H1 (cell line): ENCODE results near the gene FLVCR2. TPM values are rescaled to one million over a fixed set of nuclear protein-coding genes. Genes with fewer than 3 reads are reported as not detected.

ENCODE experiments used
- CTCF ChIA-PET: fragments of 300-600 bp; sonication (Branson Sonifier 250); formaldehyde crosslinking; loops from one replicate; lab custom pipeline; 2021; ENCODE audit not compliant: partially characterized antibody; lab: Charles Lee
- POLR2A ChIA-PET: fragments of 300-600 bp; sonication (Branson Sonifier 250); formaldehyde crosslinking; loops from one replicate; lab custom pipeline; 2021; ENCODE audit warnings: inconsistent platforms; ENCODE audit not compliant: partially characterized antibody; lab: Charles Lee
- DNase-seq, 2 experiments: peaks; one replicate each; pipeline versions ENCODE4 v3.0.0 to v3.0.0-alpha.2; 2010 to 2022; ENCODE audit warnings: low spot score in 2 of 2, low read depth in 1 of 2, mixed read lengths in 1 of 2
- FAIRE-seq: peaks from 2 replicates; lab custom pipeline; 2011; peaks lifted over from hg19 to GRCh38; lab: Jason Lieb, UNC
- H2AFZ ChIP-seq: 2 replicates; pipeline ENCODE4 v1.8.1; 2012; ENCODE audit warnings: low read length, inconsistent platforms
- H2AK5ac ChIP-seq: 2 replicates; pipeline ENCODE4 v1.6.1; 2013; ENCODE audit warnings: low read depth, low read length
- H2BK120ac ChIP-seq: replicated peaks from 2 replicates; pipeline ENCODE3; 2013; ENCODE audit warnings: low read depth, low read length, inconsistent platforms
- H2BK12ac ChIP-seq: 2 replicates; pipeline ENCODE4 v1.6.1; 2013; ENCODE audit warnings: low read depth, low read length
- H2BK15ac ChIP-seq: 2 replicates; pipeline ENCODE4 v1.6.1; 2013; ENCODE audit warnings: low read length
- H2BK20ac ChIP-seq: 2 replicates; pipeline ENCODE4 v1.6.1; 2013; ENCODE audit warnings: low read length
- H2BK5ac ChIP-seq: 2 replicates; pipeline ENCODE4 v1.6.1; 2013; ENCODE audit warnings: low read depth, low read length
- H3K14ac ChIP-seq: 2 replicates; pipeline ENCODE4 v1.6.1; 2013; ENCODE audit warnings: inconsistent platforms; ENCODE audit not compliant: insufficient read length
- H3K18ac ChIP-seq: 2 replicates; pipeline ENCODE4 v1.6.1; 2013; ENCODE audit warnings: low read length; ENCODE audit errors: extremely low read depth
- H3K23ac ChIP-seq: 2 replicates; pipeline ENCODE4 v1.6.1; 2013; ENCODE audit warnings: inconsistent platforms; ENCODE audit not compliant: insufficient read length
- H3K23me2 ChIP-seq: 2 replicates; pipeline ENCODE4 v1.6.1; 2013; ENCODE audit warnings: low read depth, low read length
- H3K27ac ChIP-seq: 2 replicates; pipeline ENCODE4 v1.6.1; 2011; ENCODE audit warnings: low read depth, low read length, inconsistent platforms
- H3K27me3 ChIP-seq, 4 experiments: replicated peaks in 1 of 4; 1 replicate in 1 of 4; 2 replicates in 3 of 4; pipeline versions ENCODE4 v1.6.1 to v1.8.1; 2011 to 2013; ENCODE audit warnings: low read length in 3 of 4, mild to moderate bottlenecking in 3 of 4, inconsistent platforms in 2 of 4, mixed read lengths in 2 of 4, moderate library complexity in 1 of 4; ENCODE audit not compliant: control insufficient read depth in 3 of 4, insufficient read depth in 3 of 4; ENCODE audit errors: extremely low read depth in 1 of 4
- H3K36me3 ChIP-seq, 4 experiments: 2 replicates each; pipeline versions ENCODE4 v1.6.1 to v1.8.1; 2011 to 2013; ENCODE audit warnings: mild to moderate bottlenecking in 4 of 4, low read length in 3 of 4, moderate library complexity in 2 of 4, control low read depth in 1 of 4, inconsistent platforms in 1 of 4; ENCODE audit not compliant: insufficient read depth in 4 of 4, control insufficient read depth in 2 of 4
- H3K4ac ChIP-seq: replicated peaks from 2 replicates; pipeline ENCODE3; 2013; ENCODE audit warnings: low read length, low read depth, mixed read lengths, inconsistent platforms; ENCODE audit not compliant: insufficient read length
- H3K4me1 ChIP-seq, 4 experiments: replicated peaks in 1 of 4; 1 replicate in 1 of 4; 2 replicates in 3 of 4; pipeline versions ENCODE4 v1.6.1 to v1.8.1; 2011 to 2013; ENCODE audit warnings: low read length in 3 of 4, inconsistent platforms in 2 of 4, mixed read lengths in 1 of 4; ENCODE audit not compliant: insufficient read depth in 4 of 4, control insufficient read depth in 3 of 4
- H3K4me2 ChIP-seq, 2 experiments: 2 replicates each; pipeline versions ENCODE4 v1.6.1 to v1.8.1; 2011 to 2013; ENCODE audit warnings: low read depth in 2 of 2, low read length in 2 of 2, control low read depth in 1 of 2, inconsistent platforms in 1 of 2, mild to moderate bottlenecking in 1 of 2; ENCODE audit not compliant: insufficient read depth in 1 of 2
- H3K4me3 ChIP-seq, 4 experiments: fragments of 200-600, 300-600 bp in 1 of 4; sonication (generic), shearing (Covaris generic), sonication (Bioruptor Twin) in 1 of 4; 2 replicates each; pipeline versions ENCODE4 v1.5.1 to v1.8.1; 2011 to 2016; ENCODE audit warnings: low read length in 4 of 4, low read depth in 3 of 4, control low read depth in 2 of 4, inconsistent platforms in 2 of 4, mild to moderate bottlenecking in 2 of 4, mixed read lengths in 1 of 4, moderate library complexity in 1 of 4; ENCODE audit not compliant: insufficient read depth in 2 of 4; ENCODE audit errors: extremely low read depth in 1 of 4
- H3K56ac ChIP-seq: replicated peaks from 2 replicates; pipeline ENCODE3; 2013; ENCODE audit warnings: low read depth, mild to moderate bottlenecking, mixed read lengths, low read length, inconsistent platforms; ENCODE audit not compliant: insufficient read length
- H3K79me1 ChIP-seq: 2 replicates; pipeline ENCODE4 v1.6.1; 2013; ENCODE audit warnings: low read depth, low read length, control low read depth
- H3K79me2 ChIP-seq, 2 experiments: 2 replicates each; pipeline versions ENCODE4 v1.6.1 to v1.8.1; 2012 to 2013; ENCODE audit warnings: low read length in 2 of 2, mild to moderate bottlenecking in 2 of 2, inconsistent platforms in 1 of 2; ENCODE audit not compliant: insufficient read depth in 2 of 2, control insufficient read depth in 1 of 2
- H3K9ac ChIP-seq, 4 experiments: replicated peaks in 1 of 4; 1 replicate in 1 of 4; 2 replicates in 3 of 4; pipeline versions ENCODE4 v1.6.1 to v1.8.1; 2011 to 2013; ENCODE audit warnings: low read depth in 3 of 4, low read length in 3 of 4, control low read depth in 2 of 4, mild to moderate bottlenecking in 2 of 4, moderate library complexity in 2 of 4, inconsistent platforms in 1 of 4; ENCODE audit errors: extremely low read depth in 1 of 4
- H3K9me3 ChIP-seq, 2 experiments: 2 replicates each; pipeline versions ENCODE4 v1.6.1 to v1.8.1; 2012 to 2013; ENCODE audit warnings: mild to moderate bottlenecking in 2 of 2, moderate library complexity in 2 of 2, control low read depth in 1 of 2, inconsistent platforms in 1 of 2, low read depth in 1 of 2, low read length in 1 of 2, mixed read lengths in 1 of 2; ENCODE audit not compliant: insufficient read depth in 2 of 2
- H4K20me1 ChIP-seq, 2 experiments: replicated peaks in 1 of 2; 2 replicates each; pipeline versions ENCODE3 to v1.8.1; 2011 to 2013; ENCODE audit warnings: inconsistent platforms in 2 of 2, low read length in 2 of 2, mild to moderate bottlenecking in 1 of 2; ENCODE audit not compliant: insufficient read depth in 2 of 2, control insufficient read depth in 1 of 2
- H4K5ac ChIP-seq: 2 replicates; pipeline ENCODE4 v1.6.1; 2013; ENCODE audit warnings: low read length, low read depth, mixed read lengths, inconsistent platforms; ENCODE audit not compliant: insufficient read length
- H4K8ac ChIP-seq: 2 replicates; pipeline ENCODE4 v1.8.0; 2013; ENCODE audit warnings: mild to moderate bottlenecking, moderate library complexity, low read length, inconsistent platforms; ENCODE audit not compliant: insufficient read depth; ENCODE audit errors: extremely low read depth
- H4K91ac ChIP-seq: replicated peaks from 2 replicates; pipeline ENCODE3; 2013; ENCODE audit warnings: low read length, mixed read lengths, inconsistent platforms; ENCODE audit not compliant: insufficient read length
- ASH2L ChIP-seq: fragments of 200-600, 300-600 bp; sonication (generic); IDR thresholded peaks from one replicate; pipeline ENCODE4 v1.7.1; 2017; ENCODE audit warnings: low read length
- BCL11A ChIP-seq, 2 experiments: IDR thresholded peaks; one replicate each; pipeline ENCODE4 v1.6.1; 2011; ENCODE audit warnings: low read depth in 2 of 2, low read length in 2 of 2, mild to moderate bottlenecking in 2 of 2
- GABPA ChIP-seq: IDR thresholded peaks from 2 replicates; pipeline ENCODE4 v1.6.1; 2011; ENCODE audit warnings: mild to moderate bottlenecking, low read length, moderate library complexity, borderline replicate concordance; ENCODE audit not compliant: insufficient read depth
- HDAC6 ChIP-seq: IDR thresholded peaks from one replicate; pipeline ENCODE4 v1.7.1; 2012; ENCODE audit warnings: low read depth, mild to moderate bottlenecking, inconsistent platforms, low read length, moderate library complexity
- KDM4A ChIP-seq: IDR thresholded peaks from one replicate; pipeline ENCODE4 v1.7.1; 2012; ENCODE audit warnings: low read depth, mild to moderate bottlenecking, moderate library complexity, low read length, inconsistent platforms; ENCODE audit not compliant: severe bottlenecking
- KDM5A ChIP-seq: fragments of 200-600 bp; IDR thresholded peaks from 2 replicates; pipeline ENCODE4 v1.7.1; 2012; ENCODE audit warnings: mild to moderate bottlenecking, low read length, inconsistent platforms, mixed read lengths
- POLR2A ChIP-seq, 2 experiments: IDR thresholded peaks; 1 replicate in 1 of 2; 2 replicates in 1 of 2; pipeline ENCODE4 v1.6.1; 2011; ENCODE audit warnings: low read depth in 2 of 2, low read length in 2 of 2, mild to moderate bottlenecking in 2 of 2; ENCODE audit errors: control extremely low read depth in 1 of 2
- POLR2AphosphoS5 ChIP-seq: IDR thresholded peaks from 2 replicates; pipeline ENCODE4 v1.6.1; 2011; ENCODE audit warnings: low read depth, low read length
- RNF2 ChIP-seq: fragments of 200-900, 300-1000 bp; sonication (generic); IDR thresholded peaks from 2 replicates; pipeline ENCODE4 v1.7.1; 2016; ENCODE audit warnings: borderline replicate concordance, low read depth, mild to moderate bottlenecking, antibody characterized with exemption, low read length; ENCODE audit not compliant: poor library complexity, severe bottlenecking; ENCODE audit errors: missing control alignments
- SP4 ChIP-seq: IDR thresholded peaks from 2 replicates; pipeline ENCODE4 v1.6.1; 2012; ENCODE audit warnings: low read length, inconsistent platforms
- SUZ12 ChIP-seq: fragments of 200-600 bp; sonication (generic); IDR thresholded peaks from 2 replicates; pipeline ENCODE4 v1.6.1; 2012; ENCODE audit warnings: mild to moderate bottlenecking, inconsistent platforms, low read length, moderate library complexity, mixed read lengths
- TCF12 ChIP-seq: IDR thresholded peaks from 2 replicates; pipeline ENCODE4 v1.6.1; 2011; ENCODE audit warnings: low read depth, mild to moderate bottlenecking, low read length
- WGBS, 2 experiments: shearing (Covaris generic) in 1 of 2; methylation state at CpG; one replicate each; pipeline versions ENCODE4 v1.1.6 to v1.1.7; 2013 to 2015; ENCODE audit warnings: low lambda C conversion rate in 2 of 2, mixed read lengths in 2 of 2, inconsistent platforms in 1 of 2, low coverage in 1 of 2, missing lambda C conversion rate in 1 of 2; ENCODE audit not compliant: insufficient replicate concordance in 2 of 2, insufficient coverage in 1 of 2, insufficient read length in 1 of 2; ENCODE audit errors: extremely low coverage in 1 of 2, missing lambda C conversion rate in 1 of 2; 5-methylcytosine and 5-hydroxymethylcytosine counted together
- polyA plus RNA-seq, 7 experiments: library from polyadenylated mRNA; depleted of rRNA in 3 of 7; stranded (reverse) in 5 of 7; unstranded in 2 of 7; fragments of >200 nt in 5 of 7; fragments of 200-250 nt in 2 of 7; gene quantifications; 1 replicate in 5 of 7; 2 replicates in 1 of 7; 4 replicates in 1 of 7; pipeline versions ENCODE4 v1.2.1 to v1.2.3, GENCODE V29; 2011 to 2013; ENCODE audit warnings: missing spikeins in 2 of 7, mixed read lengths in 2 of 7
- total RNA-seq: library from RNA; stranded (reverse); fragmentation: NEBNext Ultra II Directional; extraction: Animal tissue kit (Norgen Biotek cat#: 25700); gene quantifications from 2 replicates; pipeline ENCODE4 v1.2.1, GENCODE V29; 2021

FLVCR2 gene
- total and polyA plus RNA-seq, 2 of the 8 experiments (the other 6 are each of a cell fraction or from before 2014, with no cell fraction given) = 7.1 to 8.2 TPM

- H4K20me1 ChIP-seq = peaks cover 0 to 1% of the 10 kb centered on the region in 2 experiments
- peak overlapping the region; percentile 60; the same call in 1 of the 2 replicates for H2AFZ ChIP-seq
- peak overlapping the region; percentile 53; the same call in 1 of the 2 replicates for H3K18ac ChIP-seq
- FAIRE-seq = no peak
- peak overlapping the region; percentile 67 to 88 (median 83) for H3K4me3 ChIP-seq
- H3K23me2 ChIP-seq = 0 out of 2 replicates have a peak, but pooled peaks cover 6% of the 10 kb centered on the region
- CTCF ChIA-PET = interaction anchor here (0.6 to 13.7 kb wide), 4 partner anchors 12 to 671 kb away, joined by 3 to 348 read pairs (median 3); partner anchors contain the start of gene FLVCR2
- WGBS, 2 experiments = 1% methylated on average over 18 of the region's 18 CpGs; no CpG with 5 or more reads in 1 of the 2 experiments
- no peak overlapping the region for H2BK12ac ChIP-seq
- no peak overlapping the region for H3K14ac ChIP-seq
- peaks cover 0 to 2% (median 0%) of the 10 kb centered on the region in 4 experiments; a peak in 2 of 7 replicates for H3K4me1 ChIP-seq
- H3K23ac ChIP-seq = no peak overlapping the region
- peak overlapping the region; percentile 28 for H4K5ac ChIP-seq
- peaks cover 0 to 41% of the 10 kb centered on the region in 2 experiments; a peak in 3 of 4 replicates for H3K79me2 ChIP-seq
- no peak overlapping the region for H2BK20ac ChIP-seq
- POLR2A ChIA-PET = interaction anchor here (0.6 to 2.6 kb wide), 9 partner anchors 10 to 663 kb away, joined by 3 to 22 read pairs (median 6); partner anchors contain the start of genes FLVCR2 and JDP2
- H3K27me3 ChIP-seq = no peaks in the 10 kb centered on the region
- H3K56ac ChIP-seq = peak overlapping the region; percentile 40
- H3K4me2 ChIP-seq = peak overlapping the region; percentile 24 to 63
- H2BK15ac ChIP-seq = no peak overlapping the region
- no peak overlapping the region for H2AK5ac ChIP-seq
- H3K9ac ChIP-seq = peak overlapping the region; percentile 14 to 81 (median 76)
- H3K9me3 ChIP-seq = no peaks in the 10 kb centered on the region
- H4K8ac ChIP-seq = peak overlapping the region; percentile 94; the same call in 1 of the 2 replicates
- no peak for DNase-seq
- H2BK5ac ChIP-seq = peak overlapping the region; percentile 86
- peaks cover 4 to 26% (median 10%) of the 10 kb centered on the region in 4 experiments; a peak in 7 of 8 replicates for H3K36me3 ChIP-seq
- peaks cover 8% of the 10 kb centered on the region; the same call in 1 of the 2 replicates for H3K79me1 ChIP-seq
- H4K91ac ChIP-seq = no peak overlapping the region
- H2BK120ac ChIP-seq = no peak overlapping the region
- H3K4ac ChIP-seq = no peak overlapping the region
- H3K27ac ChIP-seq = peak overlapping the region; percentile 67
- TF ChIP-seq BCL11A (IDR thresholded peaks at IDR 0.05; ENCODE audit: low read depth in 2 of 2, low read length in 2 of 2) (no peak), POLR2AphosphoS5 (no peak), POLR2A (IDR thresholded peaks at IDR 0.05; ENCODE audit: control extremely low read depth in 1 of 2, low read depth in 2 of 2, low read length in 2 of 2) (no peak), SUZ12 (no peak), SP4 (no peak), ASH2L (peak; percentile 30), GABPA (no peak), KDM5A (no peak; the same call in 1 of the 2 replicates), KDM4A (no peak), HDAC6 (no peak), RNF2 (no peak), TCF12 (no peak)
Observed at GRCh38 chr14:75661499-75661814, 83.0 kb downstream of the FLVCR2 start.
